ENCODE results near the gene ACADVL. TPM values are rescaled to one million over a fixed set of nuclear protein-coding genes. Genes with fewer than 3 reads are reported as not detected.

ACADVL gene
- polyA plus RNA-seq, 1 donor from 2014 or later = 397 TPM

DNA sequence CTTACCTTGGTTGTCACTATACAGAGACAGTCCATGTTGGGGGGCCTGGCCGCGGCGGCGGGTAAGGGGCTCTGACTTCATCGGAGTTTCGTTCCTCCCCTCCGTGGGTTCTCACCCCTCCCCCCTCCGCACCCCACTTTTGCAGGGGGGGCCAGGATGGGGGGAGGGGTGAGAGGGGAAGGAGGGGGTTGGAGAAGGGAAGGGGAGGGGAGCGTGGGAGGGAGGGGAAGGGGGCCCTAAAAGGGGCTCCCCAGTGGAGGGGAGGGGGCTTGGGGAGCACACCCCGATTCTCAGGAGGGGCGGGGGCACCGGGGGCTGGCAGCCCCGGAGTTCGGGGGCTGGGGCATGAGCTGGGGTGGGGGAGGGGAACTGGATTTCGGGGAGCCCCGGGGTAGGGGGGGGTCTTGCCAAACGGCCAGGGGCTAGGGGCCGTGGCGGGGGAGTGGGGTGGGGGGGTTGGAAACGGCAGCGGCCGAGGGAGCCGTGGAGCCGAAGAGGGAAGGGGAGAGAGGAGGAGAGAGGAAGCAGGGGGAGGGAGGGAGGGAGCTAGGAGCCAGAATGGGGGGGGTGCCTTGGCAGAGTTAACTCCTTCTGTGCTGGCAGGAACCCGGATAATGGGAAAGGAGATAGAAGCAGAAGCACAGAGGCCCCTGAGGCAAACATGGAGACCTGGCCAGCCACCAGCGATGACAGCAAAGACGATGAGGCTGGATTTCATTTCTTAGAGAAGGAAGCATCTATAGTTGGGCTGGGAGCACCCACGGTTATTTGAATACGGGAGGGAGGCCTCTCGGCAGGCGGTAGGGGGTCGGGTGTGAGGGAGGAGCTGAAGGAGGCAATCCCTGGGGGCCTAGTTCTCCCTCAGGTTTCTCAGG, 2.4 kb upstream of the ACADVL start:
- no peak overlapping the region for H2AFZ ChIP-seq (ENCODE audit: low read depth, low read length)
- H3K4me3 ChIP-seq (ENCODE audit: low read length) = peak overlapping the region; percentile 82
- H3K9me3 ChIP-seq (ENCODE audit: low read length) = no peaks in the 10 kb centered on the region
- no peaks in the 10 kb centered on the region for H3K27me3 ChIP-seq (ENCODE audit: insufficient read depth, low read depth, low read length)
- peak overlapping the region; percentile 92 for H3K9ac ChIP-seq (ENCODE audit: low read length)
- H3K4me2 ChIP-seq (ENCODE audit: low read length) = peak overlapping the region; percentile 97
- no peaks in the 10 kb centered on the region for H4K20me1 ChIP-seq (ENCODE audit: insufficient read depth)
- H3K79me2 ChIP-seq (replicated peaks; ENCODE audit: insufficient read depth, low read length) = peaks cover 51% of the 10 kb centered on the region
- no peaks in the 10 kb centered on the region for H3K9me2 ChIP-seq (ENCODE audit: insufficient read depth, low read length)
- peaks cover 4% of the 10 kb centered on the region for H3F3A ChIP-seq (ENCODE audit: insufficient read depth, low read length, poor library complexity, severe bottlenecking)
- peak overlapping the region; percentile 98 for H3K27ac ChIP-seq (ENCODE audit: low read length)
- TF ChIP-seq EZH2 (IDR thresholded peaks at IDR 0.05; ENCODE audit: borderline replicate concordance, insufficient read depth, low read length, poor library complexity, severe bottlenecking) (no peak), EP300 (conservative IDR thresholded peaks at IDR 0.05; ENCODE audit: poor library complexity, severe bottlenecking) (no peak), MXI1 (conservative IDR thresholded peaks at IDR 0.05; ENCODE audit: poor library complexity, severe bottlenecking) (no peak), POLR2AphosphoS5 (IDR thresholded peaks at IDR 0.05) (no peak)
- TF ChIP-seq, protein P1, sequence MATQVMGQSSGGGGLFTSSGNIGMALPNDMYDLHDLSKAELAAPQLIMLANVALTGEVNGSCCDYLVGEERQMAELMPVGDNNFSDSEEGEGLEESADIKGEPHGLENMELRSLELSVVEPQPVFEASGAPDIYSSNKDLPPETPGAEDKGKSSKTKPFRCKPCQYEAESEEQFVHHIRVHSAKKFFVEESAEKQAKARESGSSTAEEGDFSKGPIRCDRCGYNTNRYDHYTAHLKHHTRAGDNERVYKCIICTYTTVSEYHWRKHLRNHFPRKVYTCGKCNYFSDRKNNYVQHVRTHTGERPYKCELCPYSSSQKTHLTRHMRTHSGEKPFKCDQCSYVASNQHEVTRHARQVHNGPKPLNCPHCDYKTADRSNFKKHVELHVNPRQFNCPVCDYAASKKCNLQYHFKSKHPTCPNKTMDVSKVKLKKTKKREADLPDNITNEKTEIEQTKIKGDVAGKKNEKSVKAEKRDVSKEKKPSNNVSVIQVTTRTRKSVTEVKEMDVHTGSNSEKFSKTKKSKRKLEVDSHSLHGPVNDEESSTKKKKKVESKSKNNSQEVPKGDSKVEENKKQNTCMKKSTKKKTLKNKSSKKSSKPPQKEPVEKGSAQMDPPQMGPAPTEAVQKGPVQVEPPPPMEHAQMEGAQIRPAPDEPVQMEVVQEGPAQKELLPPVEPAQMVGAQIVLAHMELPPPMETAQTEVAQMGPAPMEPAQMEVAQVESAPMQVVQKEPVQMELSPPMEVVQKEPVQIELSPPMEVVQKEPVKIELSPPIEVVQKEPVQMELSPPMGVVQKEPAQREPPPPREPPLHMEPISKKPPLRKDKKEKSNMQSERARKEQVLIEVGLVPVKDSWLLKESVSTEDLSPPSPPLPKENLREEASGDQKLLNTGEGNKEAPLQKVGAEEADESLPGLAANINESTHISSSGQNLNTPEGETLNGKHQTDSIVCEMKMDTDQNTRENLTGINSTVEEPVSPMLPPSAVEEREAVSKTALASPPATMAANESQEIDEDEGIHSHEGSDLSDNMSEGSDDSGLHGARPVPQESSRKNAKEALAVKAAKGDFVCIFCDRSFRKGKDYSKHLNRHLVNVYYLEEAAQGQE (IDR thresholded peaks at IDR 0.05; ENCODE audit: borderline replicate concordance) = peak; percentile 37
- no peaks in the 10 kb centered on the region for H3K36me3 ChIP-seq (ENCODE audit: insufficient read depth, low read length)

- peak overlapping the region; percentile 92 for H3K9ac ChIP-seq (ENCODE audit: low read length)
- peak overlapping the region; percentile 98 for H3K27ac ChIP-seq (ENCODE audit: low read length)
- TF ChIP-seq SMC3 (conservative IDR thresholded peaks at IDR 0.05; ENCODE audit: poor library complexity) (no peak), MXI1 (conservative IDR thresholded peaks at IDR 0.05; ENCODE audit: poor library complexity, severe bottlenecking) (no peak), EZH2 (IDR thresholded peaks at IDR 0.05; ENCODE audit: borderline replicate concordance, insufficient read depth, low read length, poor library complexity, severe bottlenecking) (no peak), TAF1 (IDR thresholded peaks at IDR 0.05; ENCODE audit: low read depth) (no peak), RAD21 (conservative IDR thresholded peaks at IDR 0.05) (no peak), POLR2AphosphoS5 (IDR thresholded peaks at IDR 0.05) (no peak), CTCF (IDR thresholded peaks at IDR 0.05; ENCODE audit: poor library complexity, severe bottlenecking) (no peak), EP300 (conservative IDR thresholded peaks at IDR 0.05; ENCODE audit: poor library complexity, severe bottlenecking) (no peak)
- TF ChIP-seq, protein P1 (IDR thresholded peaks at IDR 0.05; ENCODE audit: borderline replicate concordance) = no peak
- no peaks in the 10 kb centered on the region for H3K27me3 ChIP-seq (ENCODE audit: insufficient read depth, low read depth, low read length)
- no peaks in the 10 kb centered on the region for H3K9me3 ChIP-seq (ENCODE audit: low read length)
- H3K36me3 ChIP-seq (ENCODE audit: insufficient read depth, low read length) = no peaks in the 10 kb centered on the region
- peak overlapping the region; percentile 97 for H3K4me2 ChIP-seq (ENCODE audit: low read length)
- peaks cover 43% of the 10 kb centered on the region for H3K79me2 ChIP-seq (replicated peaks; ENCODE audit: insufficient read depth, low read length)
- no peaks in the 10 kb centered on the region for H3K9me2 ChIP-seq (ENCODE audit: insufficient read depth, low read length)
- H3F3A ChIP-seq (ENCODE audit: insufficient read depth, low read length, poor library complexity, severe bottlenecking) = peaks cover 4% of the 10 kb centered on the region
- H4K20me1 ChIP-seq (ENCODE audit: insufficient read depth) = no peaks in the 10 kb centered on the region
- peak overlapping the region; percentile 82 for H3K4me3 ChIP-seq (ENCODE audit: low read length)
- no peak overlapping the region for H2AFZ ChIP-seq (ENCODE audit: low read depth, low read length)
Measured at GRCh38 chr17:7218166-7218565, 1.6 kb upstream of the ACADVL start.
